Erythroblast (primary cell): ENCODE measurements around the gene ZSCAN1.

Experiments used
- GATA1 ChIP-seq: IDR thresholded peaks from 2 replicates; pipeline ENCODE4 v1.6.1; 2011; ENCODE audit warnings: low read depth, mild to moderate bottlenecking, control low read depth, low read length, moderate library complexity
- POLR2A ChIP-seq: IDR thresholded peaks from 2 replicates; pipeline ENCODE4 v1.6.1; 2011; ENCODE audit warnings: mild to moderate bottlenecking, low read length

- TF ChIP-seq POLR2A, result no peak
- no peak for TF ChIP-seq GATA1
These were observed 22.4 kb downstream of the ZSCAN1 start for GRCh38 chr19:58056261-58056660.
